HEK293 (cell line): ENCODE results near the gene CABLES2.

ENCODE experiments used
- CTCF ChIA-PET: fragments of 350-600 bp; formaldehyde crosslinking; extraction: SDS; loops from one replicate; lab custom pipeline; 2021; ENCODE audit warnings: antibody characterized with exemption; lab: Yijun Ruan, JAX
- POLR2A ChIA-PET: fragments of 300-600 bp; formaldehyde crosslinking; extraction: SDS; loops from one replicate; lab custom pipeline; 2020; ENCODE audit warnings: antibody characterized with exemption, inconsistent platforms; lab: Yijun Ruan, JAX
- H3K27ac ChIP-seq: fragments of 200-500 bp; sonication (Bioruptor generic); 2 replicates; pipeline ENCODE4 v1.5.1; 2014; ENCODE audit warnings: low read depth, low read length, control low read depth, inconsistent platforms; ENCODE audit errors: extremely low read depth
- H3K36me3 ChIP-seq, 2 experiments: fragments of 200-500 bp in 1 of 2; sonication (Bioruptor generic) in 1 of 2; 1 replicate in 1 of 2; 2 replicates in 1 of 2; pipeline ENCODE4 v1.5.1; 2014 to 2017; ENCODE audit warnings: inconsistent platforms in 2 of 2, low read length in 2 of 2; ENCODE audit not compliant: control insufficient read depth in 2 of 2, insufficient read depth in 1 of 2
- H3K4me1 ChIP-seq: fragments of 200-500 bp; sonication (Bioruptor generic); 2 replicates; pipeline ENCODE4 v1.5.1; 2014; ENCODE audit warnings: mild to moderate bottlenecking, low read length, inconsistent platforms; ENCODE audit not compliant: control insufficient read depth, insufficient read depth
- H3K4me3 ChIP-seq: 2 replicates; pipeline ENCODE4 v1.5.1; 2011; ENCODE audit warnings: low read depth, mild to moderate bottlenecking, control low read depth, low read length, moderate library complexity
- H3K9me3 ChIP-seq: fragments of 200-500 bp; sonication (Bioruptor generic); 2 replicates; pipeline ENCODE4 v1.5.1; 2014; ENCODE audit warnings: low read depth, low read length, inconsistent platforms; ENCODE audit not compliant: control insufficient read depth, insufficient read depth
- EGR2 ChIP-seq: fragments of 450-650 bp; formaldehyde crosslinking; IDR thresholded peaks from 2 replicates; pipeline ENCODE4 v1.5.1; 2016; ENCODE audit warnings: low read depth, missing biosample characterization, missing genetic modification characterization
- KLF16 ChIP-seq: fragments of 450-650 bp; formaldehyde crosslinking; IDR thresholded peaks from 2 replicates; pipeline ENCODE4 v1.5.1; 2017; ENCODE audit warnings: missing biosample characterization, missing genetic modification characterization
- KLF8 ChIP-seq: fragments of 450-650 bp; formaldehyde crosslinking; IDR thresholded peaks from 2 replicates; pipeline ENCODE4 v1.5.1; 2016; ENCODE audit warnings: missing biosample characterization, missing genetic modification characterization
- SCRT2 ChIP-seq: fragments of 450-650 bp; formaldehyde crosslinking; IDR thresholded peaks from 2 replicates; pipeline ENCODE4 v1.5.1; 2016; ENCODE audit warnings: missing biosample characterization, missing genetic modification characterization
- SP2 ChIP-seq: fragments of 450-650 bp; formaldehyde crosslinking; IDR thresholded peaks from 2 replicates; pipeline ENCODE4 v1.5.1; 2016; ENCODE audit warnings: missing biosample characterization, missing genetic modification characterization
- ZFHX2 ChIP-seq: fragments of 450-650 bp; formaldehyde crosslinking; conservative IDR thresholded peaks from 2 replicates; pipeline ENCODE4 v1.5.1; 2016; ENCODE audit warnings: missing biosample characterization, missing genetic modification characterization
- ZNF16 ChIP-seq: fragments of 450-650 bp; formaldehyde crosslinking; IDR thresholded peaks from 2 replicates; pipeline ENCODE4 v1.5.1; 2016; ENCODE audit warnings: low read depth, missing biosample characterization, missing genetic modification characterization
- ZNF341 ChIP-seq: fragments of 450-650 bp; formaldehyde crosslinking; IDR thresholded peaks from 2 replicates; pipeline ENCODE4; 2016; ENCODE audit warnings: low read depth, missing biosample characterization, missing genetic modification characterization
- ZNF398 ChIP-seq: fragments of 450-650 bp; formaldehyde crosslinking; IDR thresholded peaks from 2 replicates; pipeline ENCODE4 v1.5.1; 2017; ENCODE audit warnings: missing biosample characterization, missing genetic modification characterization
- ZNF423 ChIP-seq: fragments of 450-650 bp; formaldehyde crosslinking; IDR thresholded peaks from 2 replicates; pipeline ENCODE4 v1.5.1; 2016; ENCODE audit warnings: missing biosample characterization, missing genetic modification characterization
- ZNF488 ChIP-seq: fragments of 450-650 bp; formaldehyde crosslinking; IDR thresholded peaks from 2 replicates; pipeline ENCODE4 v1.5.1; 2016; ENCODE audit warnings: missing biosample characterization, missing genetic modification characterization
- ZNF529 ChIP-seq: fragments of 450-650 bp; formaldehyde crosslinking; IDR thresholded peaks from 2 replicates; pipeline ENCODE4 v1.5.1; 2017; ENCODE audit warnings: missing genetic modification characterization, missing biosample characterization; ENCODE audit not compliant: insufficient replicate concordance
- ZNF555 ChIP-seq: fragments of 450-650 bp; formaldehyde crosslinking; conservative IDR thresholded peaks from 2 replicates; pipeline ENCODE4 v1.5.1; 2017; ENCODE audit warnings: missing biosample characterization, mild to moderate bottlenecking, missing genetic modification characterization, inconsistent platforms
- ZNF639 ChIP-seq: fragments of 450-650 bp; formaldehyde crosslinking; IDR thresholded peaks from 2 replicates; pipeline ENCODE4 v1.5.1; 2016; ENCODE audit warnings: missing biosample characterization, missing genetic modification characterization
- ZNF654 ChIP-seq: fragments of 450-650 bp; formaldehyde crosslinking; IDR thresholded peaks from 2 replicates; pipeline ENCODE4 v1.5.1; 2016; ENCODE audit warnings: low read depth, missing biosample characterization, missing genetic modification characterization
- ZNF76 ChIP-seq: fragments of 450-650 bp; formaldehyde crosslinking; IDR thresholded peaks from 2 replicates; pipeline ENCODE4; 2016; ENCODE audit warnings: low read depth, missing biosample characterization, missing genetic modification characterization, borderline replicate concordance
- ZNF830 ChIP-seq: fragments of 450-650 bp; IDR thresholded peaks from 2 replicates; pipeline ENCODE4 v1.5.0; 2018; ENCODE audit warnings: missing biosample characterization, missing genetic modification characterization, low read depth, mild to moderate bottlenecking, moderate library complexity

The CABLES2 gene

GRCh38 chr20:62392077-62392418, 15.0 kb downstream of the CABLES2 start (continued):
- no peak for TF ChIP-seq KLF16 (tag by site-specific recombination)
- TF ChIP-seq ZNF76 (tag by site-specific recombination) = no peak
- TF ChIP-seq ZNF654 (tag by site-specific recombination) = no peak
- TF ChIP-seq ZNF423 (tag by site-specific recombination) = no peak
- TF ChIP-seq ZNF639 (tag by site-specific recombination) = no peak

- Histone ChIP-seq H3K4me3 (no peak overlapping the region), H3K36me3 (peaks cover 5 to 71% of the 10 kb centered on the region in 2 experiments; a peak in 2 of 3 replicates), H3K9me3 (no peaks in the 10 kb centered on the region), H3K27ac (no peak overlapping the region), H3K4me1 (peaks cover 5% of the 10 kb centered on the region; the same call in 1 of the 2 replicates)
- peak; percentile 61 for TF ChIP-seq ZNF341
- TF ChIP-seq EGR2 = peak; percentile 44; the same call in 1 of the 2 replicates
- TF ChIP-seq ZNF16 (tag by site-specific recombination) = no peak
- 0 out of 2 replicates have a peak, but pooled peaks have one; percentile 16 for TF ChIP-seq ZFHX2
- ChIA-PET CTCF (interaction anchor here (0.6 to 1.4 kb wide), 2 partner anchors 74 to 226 kb away, joined by 3 read pairs; no protein-coding TSS in a partner anchor), POLR2A (interaction anchor here (0.5 to 2.0 kb wide), 3 partner anchors 8 to 255 kb away, joined by 3 to 6 read pairs (median 3); no protein-coding TSS in a partner anchor)
These were observed 15.7 kb downstream of the CABLES2 start for GRCh38 chr20:62391165-62392076.

- H3K4me3 ChIP-seq = no peak overlapping the region
- POLR2A ChIA-PET = interaction anchor here (0.5 to 2.0 kb wide), 3 partner anchors 9 to 254 kb away, joined by 3 to 6 read pairs (median 3); no protein-coding TSS in a partner anchor
- peaks cover 5% of the 10 kb centered on the region; the same call in 1 of the 2 replicates for H3K4me1 ChIP-seq
- H3K27ac ChIP-seq = no peak overlapping the region
- CTCF ChIA-PET = interaction anchor here (1.4 kb wide), 1 partner anchor 227 kb away, joined by 3 read pairs; no protein-coding TSS in a partner anchor
- H3K36me3 ChIP-seq = peaks cover 5 to 71% of the 10 kb centered on the region in 2 experiments; a peak in 2 of 3 replicates
- no peak for TF ChIP-seq ZNF555 (tag by site-specific recombination)
- no peak for TF ChIP-seq ZNF398 (tag by site-specific recombination)
- TF ChIP-seq KLF8 (tag by site-specific recombination) = no peak
- TF ChIP-seq SP2 (tag by site-specific recombination) = no peak
- TF ChIP-seq ZNF529 (tag by site-specific recombination) = no peak
- peak; percentile 23; the same call in 1 of the 2 replicates for TF ChIP-seq SCRT2
- TF ChIP-seq ZNF488 = no peak
- no peak for TF ChIP-seq ZNF830 (tag by site-specific recombination)
- H3K9me3 ChIP-seq = no peaks in the 10 kb centered on the region
These were observed 16.5 kb downstream of the CABLES2 start for GRCh38 chr20:62390317-62391164.
